PFSK-1 (cell line): ENCODE measurements around the gene NLRP12.

Experiments used
- SIN3A ChIP-seq: IDR thresholded peaks from 2 replicates; pipeline ENCODE4 v1.6.1; 2012; ENCODE audit warnings: mild to moderate bottlenecking, low read length, moderate library complexity, borderline replicate concordance; ENCODE audit not compliant: insufficient read depth
- TAF1 ChIP-seq: IDR thresholded peaks from 2 replicates; pipeline ENCODE4 v1.6.1; 2012; ENCODE audit warnings: low read length, control low read depth, borderline replicate concordance; ENCODE audit not compliant: insufficient read depth

GRCh38 chr19:53772943-53773342 is 51.2 kb downstream of the NLRP12 start:
- TF ChIP-seq TAF1: no peak
- no peak for TF ChIP-seq SIN3A
